ENCODE results near the gene ZNF697. TPM values are rescaled to one million over a fixed set of nuclear protein-coding genes. Genes with fewer than 3 reads are reported as not detected.
"Not testable (repeated sequence)": the region's sequence is repeated elsewhere in the genome, so short reads cannot be mapped to it uniquely, and the experiment has no call there.

ZNF697 gene
- total RNA-seq, 4 donors from 2014 or later = 0.34 to 3.3 (median 1.4) TPM

- WGBS, 2 donors = 82 to 86% methylated on average over 1 of the region's 1 CpG
- no peaks in the 10 kb centered on the region for H3K36me3 ChIP-seq
- H3K9me3 ChIP-seq = no peaks in the 10 kb centered on the region
- H3K4me1 ChIP-seq = peaks cover 0 to 5% (median 0%) of the 10 kb centered on the region in 3 donors
- no peak for DNase-seq
- intact Hi-C loops (cut with DNase I) = no loop called here
- H3K4me3 ChIP-seq = no peak overlapping the region
- TF ChIP-seq CTCF (IDR thresholded peaks at IDR 0.05) (no peak), POLR2A (IDR thresholded peaks at IDR 0.05) (no peak)
- no peaks in the 10 kb centered on the region for H3K27me3 ChIP-seq
- no peak overlapping the region for H3K27ac ChIP-seq
These were observed 41.7 kb downstream of the ZNF697 start for GRCh38 chr1:119606394-119606793.

GRCh38 chr1:119605686-119606085 lies 42.4 kb downstream of the ZNF697 start:
- WGBS, 2 donors = 91 to 100% methylated on average over 3 of the region's 3 CpGs
- Histone ChIP-seq H3K27ac (no peak overlapping the region), H3K27me3 (no peaks in the 10 kb centered on the region), H3K36me3 (no peaks in the 10 kb centered on the region), H3K4me1 (peaks cover 0 to 5% (median 0%) of the 10 kb centered on the region in 3 donors), H3K4me3 (no peak overlapping the region), H3K9me3 (no peaks in the 10 kb centered on the region)
- TF ChIP-seq CTCF (IDR thresholded peaks at IDR 0.05) (no peak), POLR2A (IDR thresholded peaks at IDR 0.05) (no peak)
- intact Hi-C loops (cut with DNase I) = no loop called here
- no peak for DNase-seq

- WGBS, 2 donors = 58 to 72% methylated on average over 8 of the region's 8 CpGs
- H3K9me3 ChIP-seq; H3K27me3 ChIP-seq; H3K36me3 ChIP-seq; H3K4me1 ChIP-seq; H3K27ac ChIP-seq; H3K4me3 ChIP-seq; intact Hi-C loops (cut with DNase I); DNase-seq: not testable (repeated sequence)
These were observed 43.0 kb downstream of the ZNF697 start for GRCh38 chr1:119605080-119605479.

GRCh38 chr1:119603695-119604094 lies 44.4 kb downstream of the ZNF697 start:
- 78 to 83% methylated on average over 5 to 6 of the region's 6 CpGs for WGBS, 2 donors
- intact Hi-C loops (cut with DNase I) = no loop called here
- DNase-seq = no peak

GRCh38 chr1:119603241-119603640 lies 44.8 kb downstream of the ZNF697 start:
- H3K27ac ChIP-seq; intact Hi-C loops (cut with DNase I): not testable (repeated sequence)
- 72 to 83% methylated on average over 3 of the region's 3 CpGs for WGBS, 2 donors

More at GRCh38 chr1:119603695-119604094, 44.4 kb downstream of the ZNF697 start:
- Histone ChIP-seq H3K4me3 (no peak overlapping the region), H3K36me3 (no peaks in the 10 kb centered on the region), H3K27me3 (no peaks in the 10 kb centered on the region), H3K27ac (no peak overlapping the region), H3K4me1 (peaks cover 0 to 5% (median 0%) of the 10 kb centered on the region in 3 donors), H3K9me3 (no peaks in the 10 kb centered on the region)
- TF ChIP-seq POLR2A (IDR thresholded peaks at IDR 0.05) = no peak
- TF ChIP-seq CTCF (IDR thresholded peaks at IDR 0.05) = no peak

GRCh38 chr1:119602789-119603188 lies 45.3 kb downstream of the ZNF697 start:
- 57 to 71% methylated on average over 3 of the region's 3 CpGs for WGBS, 2 donors
- intact Hi-C loops (cut with DNase I); H3K4me1 ChIP-seq; H3K4me3 ChIP-seq; DNase-seq; H3K27ac ChIP-seq; H3K9me3 ChIP-seq; H3K36me3 ChIP-seq; H3K27me3 ChIP-seq: not testable (repeated sequence)

More at GRCh38 chr1:119603241-119603640, 44.8 kb downstream of the ZNF697 start:
- not testable (repeated sequence) for H3K4me1 ChIP-seq, H3K36me3 ChIP-seq, DNase-seq, H3K9me3 ChIP-seq, H3K27me3 ChIP-seq, H3K4me3 ChIP-seq

GRCh38 chr1:119602169-119602568 lies 45.9 kb downstream of the ZNF697 start:
- Histone ChIP-seq H3K9me3 (no peaks in the 10 kb centered on the region), H3K27me3 (no peaks in the 10 kb centered on the region), H3K36me3 (no peaks in the 10 kb centered on the region), H3K27ac (no peak overlapping the region), H3K4me3 (no peak overlapping the region), H3K4me1 (peaks cover 0 to 5% (median 0%) of the 10 kb centered on the region in 3 donors)
- 83 to 89% methylated on average over 2 of the region's 2 CpGs for WGBS, 2 donors
- no peak for DNase-seq
- no peak for TF ChIP-seq POLR2A (IDR thresholded peaks at IDR 0.05)
- TF ChIP-seq CTCF (IDR thresholded peaks at IDR 0.05) = no peak
- intact Hi-C loops (cut with DNase I) = no loop called here

Measured in esophagus squamous epithelium (tissue), 5 donors.